Measurements from ENCODE around the gene TSHZ1.

TSHZ1 gene

DNA sequence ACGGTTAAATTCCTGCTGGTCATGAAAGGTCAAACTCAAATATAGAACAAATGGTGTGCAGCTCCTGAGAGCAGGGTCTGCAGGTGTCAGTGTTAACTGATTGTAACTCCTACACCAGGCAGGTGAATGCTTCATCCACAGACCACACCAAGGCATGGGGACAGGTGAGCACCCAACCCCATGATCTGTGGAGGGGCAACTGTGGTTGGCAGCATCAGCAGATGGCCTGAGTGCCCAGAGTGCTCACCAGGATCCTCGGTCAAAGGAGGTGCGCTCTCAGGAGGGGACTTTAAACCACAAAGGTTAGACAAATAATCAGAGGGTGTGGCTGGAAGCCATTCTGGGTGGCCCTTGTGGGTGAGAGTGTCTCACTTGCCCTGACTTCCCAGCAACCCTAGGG lies 46.1 kb upstream of the TSHZ1 start:
- no peak overlapping the region for H3K4me3 ChIP-seq (replicated peaks in 1 of 2; ENCODE audit: low read depth in 2 of 2, low read length in 2 of 2)
- DNase-seq (ENCODE audit: low read depth in 2 of 2) = no peak
- TF ChIP-seq CTCF (IDR thresholded peaks at IDR 0.05; ENCODE audit: low read depth, low read length) = no peak

DNA sequence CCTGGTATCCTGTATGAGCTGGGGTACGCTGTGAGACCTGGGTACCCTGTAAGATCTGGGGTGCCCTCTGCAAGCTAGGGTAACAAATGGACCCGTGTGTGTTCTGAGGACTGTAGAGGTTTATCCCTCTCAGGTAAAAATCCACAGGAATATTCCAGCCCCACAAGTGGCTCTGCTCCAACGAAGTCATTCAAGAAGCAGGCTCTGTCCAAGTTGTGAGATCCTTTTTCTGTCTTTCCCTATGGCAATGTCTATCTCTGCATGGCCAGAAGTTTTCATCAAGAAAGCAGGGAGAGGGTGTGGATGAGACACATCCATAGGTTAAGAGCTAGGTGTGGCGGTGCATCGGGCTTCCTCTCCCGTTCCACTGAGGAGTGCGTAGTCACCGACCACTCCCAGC lies 44.7 kb upstream of the TSHZ1 start:
- DNase-seq (ENCODE audit: low read depth in 2 of 2) = no peak
- no peak for TF ChIP-seq CTCF (IDR thresholded peaks at IDR 0.05; ENCODE audit: low read depth, low read length)
- H3K4me3 ChIP-seq (replicated peaks in 1 of 2; ENCODE audit: low read depth in 2 of 2, low read length in 2 of 2) = no peak overlapping the region

DNA sequence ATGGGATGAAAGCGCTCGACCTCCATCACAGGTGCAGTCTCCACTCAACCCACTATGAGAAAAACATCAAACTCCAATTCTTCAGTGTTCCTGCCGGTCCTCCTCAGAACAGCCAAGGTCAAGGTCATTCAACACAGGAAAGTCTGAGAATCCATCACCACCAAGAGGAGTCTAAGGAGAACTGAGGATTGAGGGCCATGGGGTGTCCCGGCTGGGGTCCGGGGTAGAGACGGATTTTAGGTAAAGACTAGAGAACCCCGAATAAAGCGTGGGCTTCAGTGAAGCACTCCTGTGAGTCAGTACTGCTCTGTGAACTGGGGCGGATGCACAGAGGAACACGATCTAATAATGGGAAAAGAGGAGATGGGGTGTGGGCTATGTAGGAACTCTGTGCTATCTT lies 43.5 kb upstream of the TSHZ1 start:
- DNase-seq (ENCODE audit: low read depth in 2 of 2) = no peak
- no peak overlapping the region for H3K4me3 ChIP-seq (replicated peaks in 1 of 2; ENCODE audit: low read depth in 2 of 2, low read length in 2 of 2)
- no peak for TF ChIP-seq CTCF (IDR thresholded peaks at IDR 0.05; ENCODE audit: low read depth, low read length)

GRCh38 chr18:75167759-75168618 lies 42.6 kb upstream of the TSHZ1 start:
- no peak overlapping the region for H3K4me3 ChIP-seq (replicated peaks in 1 of 2; ENCODE audit: low read depth in 2 of 2, low read length in 2 of 2)
- DNase-seq (ENCODE audit: low read depth in 2 of 2) = no peak
- TF ChIP-seq CTCF (IDR thresholded peaks at IDR 0.05; ENCODE audit: low read depth, low read length) = no peak

GRCh38 chr18:75168619-75169018 lies 42.0 kb upstream of the TSHZ1 start:
- no peak overlapping the region for H3K4me3 ChIP-seq (replicated peaks in 1 of 2; ENCODE audit: low read depth in 2 of 2, low read length in 2 of 2)
- no peak for DNase-seq (ENCODE audit: low read depth in 2 of 2)
- no peak for TF ChIP-seq CTCF (IDR thresholded peaks at IDR 0.05; ENCODE audit: low read depth, low read length)

DNA sequence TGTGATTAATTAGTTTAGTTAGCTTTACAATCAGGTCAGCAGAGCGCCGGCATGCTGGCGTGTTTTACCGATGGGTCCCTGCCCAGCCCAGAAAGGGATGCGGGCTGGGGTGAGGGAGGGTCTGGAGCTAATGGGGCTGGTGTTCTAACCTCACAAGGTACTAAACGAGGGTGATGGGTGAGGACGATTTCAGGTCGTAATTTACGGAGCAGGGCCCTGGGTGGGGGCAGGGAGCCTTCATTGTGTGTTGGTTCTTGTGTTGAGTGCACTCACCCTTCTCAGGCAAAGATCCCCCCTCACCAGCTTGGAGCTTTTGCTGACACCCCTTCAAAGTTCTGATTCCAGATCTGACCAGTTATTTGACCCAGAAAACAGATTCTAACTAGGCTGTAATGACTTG lies 41.2 kb upstream of the TSHZ1 start:
- TF ChIP-seq CTCF (IDR thresholded peaks at IDR 0.05; ENCODE audit: low read depth, low read length) = no peak
- DNase-seq (ENCODE audit: low read depth in 2 of 2) = no peak
- no peak overlapping the region for H3K4me3 ChIP-seq (replicated peaks in 1 of 2; ENCODE audit: low read depth in 2 of 2, low read length in 2 of 2)
